Activated naive CD4-positive, alpha-beta T cell treated with anti-CD3 and anti-CD28 coated beads, Interleukin-2, amount 10 ng/mL, durations not matched to agents 7 days and 5 days (primary cell): ENCODE data around the gene TBC1D2B.
A peak's percentile ranks its signal among the peaks of the same experiment; 100 is the strongest.

Source experiments
- CTCF ChIA-PET: fragments of 350-600 bp; sonication (Branson Sonifier 250); formaldehyde crosslinking; loops from one replicate; lab custom pipeline; 2021; ENCODE audit warnings: antibody characterized with exemption; lab: Charles Lee
- DNase-seq: peaks from one replicate; pipeline ENCODE4 v3.0.0-alpha.2; 2020
- H3K27ac Mint-ChIP-seq: one replicate; pipeline ENCODE4 v1.8.0; 2021; ENCODE audit warnings: mild to moderate bottlenecking, moderate library complexity, mixed read lengths
- H3K27me3 Mint-ChIP-seq: one replicate; pipeline ENCODE4 v1.8.0; 2021; ENCODE audit warnings: mild to moderate bottlenecking, mixed read lengths
- H3K36me3 Mint-ChIP-seq: one replicate; pipeline ENCODE4 v1.8.0; 2021; ENCODE audit warnings: mixed read lengths
- H3K4me1 Mint-ChIP-seq: one replicate; pipeline ENCODE4 v1.8.0; 2021; ENCODE audit warnings: mixed read lengths
- H3K4me3 Mint-ChIP-seq: one replicate; pipeline ENCODE4 v1.8.0; 2021; ENCODE audit warnings: mild to moderate bottlenecking, moderate library complexity, mixed read lengths
- H3K9me3 Mint-ChIP-seq: one replicate; pipeline ENCODE4 v1.8.0; 2021; ENCODE audit warnings: mixed read lengths

TBC1D2B gene

DNA sequence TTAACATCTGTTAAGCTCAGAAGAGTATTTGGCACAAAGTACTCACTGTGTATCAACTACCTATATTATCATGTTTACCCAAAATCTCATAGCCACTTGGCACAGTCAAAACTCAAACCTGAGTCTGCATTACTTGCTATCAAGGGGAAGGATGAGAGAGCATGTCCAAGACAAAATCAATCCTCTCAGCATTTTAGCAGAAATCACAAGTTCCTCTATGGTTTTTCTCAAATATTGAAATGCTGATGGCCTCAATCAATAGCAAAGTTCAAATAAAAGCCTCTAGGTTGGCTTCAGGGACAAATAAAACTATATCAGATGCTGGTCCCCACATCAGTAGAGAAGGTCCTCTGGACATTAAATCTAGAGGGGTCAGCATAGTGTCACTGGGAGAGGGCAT lies 14.3 kb downstream of the TBC1D2B start:
- no peak for DNase-seq
- Mint-ChIP-seq H3K9me3 (no peaks in the 10 kb centered on the region), H3K36me3 (peaks cover 22% of the 10 kb centered on the region), H3K27me3 (no peaks in the 10 kb centered on the region), H3K4me3 (no peak overlapping the region), H3K27ac (no peak overlapping the region), H3K4me1 (peaks cover 24% of the 10 kb centered on the region)
- CTCF ChIA-PET, result interaction anchor here (0.7 to 2.0 kb wide), 8 partner anchors 9 to 153 kb away, joined by 3 to 15 read pairs (median 4); no protein-coding TSS in a partner anchor

DNA sequence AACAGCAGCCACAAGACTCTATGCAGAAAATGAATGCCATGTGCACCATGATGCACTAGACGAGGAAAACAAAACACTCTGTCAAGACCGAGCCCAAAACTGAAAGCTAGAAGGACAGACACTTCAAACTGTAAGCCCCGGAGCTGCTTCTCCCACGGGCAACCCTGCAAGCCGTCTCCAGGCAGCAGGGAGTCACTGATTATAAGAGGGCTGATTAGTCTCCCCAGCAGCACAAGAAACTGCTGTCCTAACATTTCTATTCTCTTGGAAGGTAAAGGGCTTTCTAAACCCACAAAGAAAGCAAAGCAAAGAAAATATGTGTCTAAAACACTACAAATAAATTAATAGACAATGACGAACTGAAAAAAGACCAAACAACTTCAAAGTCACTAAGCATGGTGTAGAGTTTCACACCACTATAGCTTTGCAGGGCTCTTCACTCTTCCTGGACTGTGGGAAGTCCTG lies 15.5 kb downstream of the TBC1D2B start:
- no peaks in the 10 kb centered on the region for H3K27me3 Mint-ChIP-seq
- peak overlapping the region; percentile 95 for H3K27ac Mint-ChIP-seq
- peaks cover 20% of the 10 kb centered on the region for H3K36me3 Mint-ChIP-seq
- peaks cover 36% of the 10 kb centered on the region for H3K4me1 Mint-ChIP-seq
- no peaks in the 10 kb centered on the region for H3K9me3 Mint-ChIP-seq
- peak overlapping the region; percentile 60 for H3K4me3 Mint-ChIP-seq
- DNase-seq, result peak; percentile 68
- CTCF ChIA-PET, result interaction anchor here (0.9 to 2.0 kb wide), 7 partner anchors 9 to 103 kb away, joined by 3 to 15 read pairs (median 4); partner anchors contain the start of gene TBC1D2B

DNA sequence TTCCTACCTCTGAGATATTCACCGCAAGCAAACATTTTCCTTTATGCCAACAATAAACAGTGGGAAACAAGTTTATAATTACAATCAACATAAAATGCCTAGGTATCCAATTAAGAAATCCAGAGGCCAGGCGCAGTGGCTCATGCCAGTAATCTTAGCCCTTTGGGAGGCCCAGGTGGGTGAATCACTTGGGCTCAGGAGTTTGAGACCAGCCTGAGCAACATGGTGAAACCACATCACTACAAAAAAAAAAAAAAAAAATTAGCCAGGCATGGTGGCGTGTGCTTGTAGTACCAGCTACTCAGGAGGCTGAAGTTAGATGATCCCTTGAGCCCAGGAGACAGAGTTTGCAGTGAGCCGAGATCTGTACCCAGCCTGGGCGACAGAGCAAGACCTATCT lies 17.3 kb downstream of the TBC1D2B start:
- Mint-ChIP-seq H3K4me1 (peaks cover 54% of the 10 kb centered on the region), H3K4me3 (no peak overlapping the region)

DNA sequence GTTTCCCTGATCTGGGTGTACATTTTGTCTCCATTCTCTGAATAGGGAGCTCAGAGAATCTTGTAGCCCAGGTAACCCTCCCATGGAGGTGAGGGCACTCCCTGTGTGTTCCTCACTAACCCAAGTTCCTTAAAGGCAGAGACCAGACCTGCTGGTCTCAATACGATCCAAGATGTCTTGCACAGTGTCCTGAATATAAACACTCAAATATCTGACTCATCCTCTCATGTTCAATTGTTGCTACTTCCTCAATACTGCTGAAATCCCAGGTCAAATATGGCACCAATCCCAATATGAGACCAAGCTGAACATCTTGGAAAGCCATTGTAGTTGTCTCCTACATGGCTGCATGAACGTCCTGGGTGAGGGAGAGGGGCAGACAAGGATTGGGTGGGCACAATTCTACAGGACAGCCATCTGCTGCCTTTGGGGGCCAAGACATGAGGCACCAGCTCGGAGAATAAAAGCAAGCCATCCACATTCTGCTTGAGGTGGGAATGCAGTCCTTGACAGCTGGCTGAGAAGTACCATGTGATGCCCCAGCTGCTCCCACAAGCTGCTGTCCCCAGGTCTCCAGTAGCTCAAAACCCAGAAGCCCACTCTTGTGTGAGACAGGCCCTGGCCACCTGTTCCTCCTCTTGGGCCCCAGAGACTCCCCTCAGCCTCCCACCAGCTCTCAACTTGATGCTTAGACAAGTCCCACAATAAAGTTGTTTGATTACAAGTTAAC lies 18.2 kb downstream of the TBC1D2B start:
- H3K9me3 Mint-ChIP-seq, result no peaks in the 10 kb centered on the region
- no peak overlapping the region for H3K4me3 Mint-ChIP-seq
- CTCF ChIA-PET, result interaction anchor here (1.3 to 1.8 kb wide), 3 partner anchors 9 to 49 kb away, joined by 5 to 9 read pairs (median 7); no protein-coding TSS in a partner anchor
- no peak for DNase-seq
- peaks cover 63% of the 10 kb centered on the region for H3K4me1 Mint-ChIP-seq
- H3K36me3 Mint-ChIP-seq, result peaks cover 14% of the 10 kb centered on the region
- no peaks in the 10 kb centered on the region for H3K27me3 Mint-ChIP-seq
- H3K27ac Mint-ChIP-seq, result peak overlapping the region; percentile 55

More for the DNA sequence above, 17.3 kb downstream of the TBC1D2B start:
- Mint-ChIP-seq H3K36me3 (peaks cover 12% of the 10 kb centered on the region), H3K27ac (peak overlapping the region; percentile 29), H3K27me3 (no peaks in the 10 kb centered on the region), H3K9me3 (no peaks in the 10 kb centered on the region)
- no peak for DNase-seq
- CTCF ChIA-PET, result interaction anchor here (1.3 to 1.8 kb wide), 2 partner anchors 8 to 48 kb away, joined by 4 to 5 read pairs; no protein-coding TSS in a partner anchor

- Mint-ChIP-seq H3K27me3 (no peaks in the 10 kb centered on the region), H3K4me1 (peaks cover 67% of the 10 kb centered on the region), H3K27ac (no peak overlapping the region), H3K4me3 (no peak overlapping the region), H3K9me3 (no peaks in the 10 kb centered on the region), H3K36me3 (peaks cover 20% of the 10 kb centered on the region)
- CTCF ChIA-PET, result interaction anchor here (1.3 to 1.8 kb wide), 3 partner anchors 8 to 50 kb away, joined by 5 to 9 read pairs (median 7); no protein-coding TSS in a partner anchor
- no peak for DNase-seq
Observed at GRCh38 chr15:78058401-78058935, 19.0 kb downstream of the TBC1D2B start.

DNA sequence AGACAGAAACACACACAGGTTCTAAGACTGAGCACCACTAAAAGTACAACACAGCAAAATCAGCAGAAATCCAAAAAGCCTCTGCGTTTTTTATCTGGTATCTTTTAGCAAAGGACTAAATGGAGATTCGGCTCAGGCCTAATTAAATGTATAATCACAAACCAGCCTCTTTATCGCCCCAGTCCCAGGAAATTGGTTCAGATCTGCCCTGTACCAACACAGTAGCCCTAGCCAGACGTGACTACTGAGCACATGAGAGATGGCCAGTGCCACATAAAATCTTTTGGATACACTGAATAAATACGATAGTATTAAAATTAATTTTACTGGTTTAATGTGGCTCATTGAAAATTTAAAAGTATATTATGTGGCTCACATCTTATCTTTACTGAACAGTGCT lies 19.7 kb downstream of the TBC1D2B start:
- Mint-ChIP-seq H3K36me3 (peaks cover 25% of the 10 kb centered on the region), H3K4me3 (no peak overlapping the region), H3K27me3 (no peaks in the 10 kb centered on the region), H3K4me1 (peaks cover 70% of the 10 kb centered on the region), H3K9me3 (no peaks in the 10 kb centered on the region), H3K27ac (no peak overlapping the region)
- CTCF ChIA-PET, result no interaction called here
- no peak for DNase-seq

- Mint-ChIP-seq H3K4me3 (peak overlapping the region; percentile 26), H3K9me3 (no peaks in the 10 kb centered on the region), H3K36me3 (peaks cover 35% of the 10 kb centered on the region), H3K27me3 (no peaks in the 10 kb centered on the region), H3K4me1 (peaks cover 80% of the 10 kb centered on the region), H3K27ac (peak overlapping the region; percentile 65)
- CTCF ChIA-PET, result interaction anchor here (0.6 to 1.4 kb wide), 5 partner anchors 11 to 620 kb away, joined by 3 to 6 read pairs (median 3); no protein-coding TSS in a partner anchor
- DNase-seq, result no peak
Observed at GRCh38 chr15:78056714-78057269, 20.7 kb downstream of the TBC1D2B start.

GRCh38 chr15:78055919-78056713 lies 21.4 kb downstream of the TBC1D2B start:
- no peaks in the 10 kb centered on the region for H3K27me3 Mint-ChIP-seq
- peak overlapping the region; percentile 65 for H3K27ac Mint-ChIP-seq
- H3K4me1 Mint-ChIP-seq, result peaks cover 87% of the 10 kb centered on the region
- no peaks in the 10 kb centered on the region for H3K9me3 Mint-ChIP-seq
- DNase-seq, result no peak
- H3K4me3 Mint-ChIP-seq, result peak overlapping the region; percentile 7
- CTCF ChIA-PET, result interaction anchor here (1.0 to 1.4 kb wide), 4 partner anchors 11 to 53 kb away, joined by 3 to 6 read pairs (median 4); no protein-coding TSS in a partner anchor
- H3K36me3 Mint-ChIP-seq, result peaks cover 37% of the 10 kb centered on the region

GRCh38 chr15:78054966-78055365 lies 22.5 kb downstream of the TBC1D2B start:
- no peak overlapping the region for H3K4me3 Mint-ChIP-seq
- no peak for DNase-seq
- CTCF ChIA-PET, result interaction anchor here (9.3 kb wide), 1 partner anchor 15 kb away, joined by 69 read pairs; no protein-coding TSS in a partner anchor

GRCh38 chr15:78054518-78054917 lies 23.0 kb downstream of the TBC1D2B start:
- DNase-seq, result no peak
- no peaks in the 10 kb centered on the region for H3K9me3 Mint-ChIP-seq
- no peak overlapping the region for H3K27ac Mint-ChIP-seq
- no peaks in the 10 kb centered on the region for H3K27me3 Mint-ChIP-seq
- peaks cover 44% of the 10 kb centered on the region for H3K36me3 Mint-ChIP-seq
- H3K4me3 Mint-ChIP-seq, result no peak overlapping the region
- CTCF ChIA-PET, result interaction anchor here (1.0 to 9.3 kb wide), 3 partner anchors 8 to 54 kb away, joined by 3 to 69 read pairs (median 35); no protein-coding TSS in a partner anchor
- H3K4me1 Mint-ChIP-seq, result peaks cover 92% of the 10 kb centered on the region

More at GRCh38 chr15:78054966-78055365, 22.5 kb downstream of the TBC1D2B start:
- H3K27me3 Mint-ChIP-seq, result no peaks in the 10 kb centered on the region
- peaks cover 41% of the 10 kb centered on the region for H3K36me3 Mint-ChIP-seq
- no peaks in the 10 kb centered on the region for H3K9me3 Mint-ChIP-seq
- H3K27ac Mint-ChIP-seq, result peak overlapping the region; percentile 28
- H3K4me1 Mint-ChIP-seq, result peaks cover 92% of the 10 kb centered on the region

- Mint-ChIP-seq H3K36me3 (peaks cover 44% of the 10 kb centered on the region), H3K4me1 (peaks cover 92% of the 10 kb centered on the region), H3K27me3 (no peaks in the 10 kb centered on the region), H3K27ac (peak overlapping the region; percentile 93), H3K4me3 (no peak overlapping the region), H3K9me3 (no peaks in the 10 kb centered on the region)
- DNase-seq, result no peak
- CTCF ChIA-PET, result interaction anchor here (0.8 to 9.3 kb wide), 4 partner anchors 10 to 56 kb away, joined by 5 to 69 read pairs (median 25); no protein-coding TSS in a partner anchor
Observed at GRCh38 chr15:78052545-78052944, 25.0 kb downstream of the TBC1D2B start.

- peaks cover 47% of the 10 kb centered on the region for H3K36me3 Mint-ChIP-seq
- CTCF ChIA-PET, result interaction anchor here (0.8 to 9.3 kb wide), 6 partner anchors 10 to 56 kb away, joined by 3 to 69 read pairs (median 15); no protein-coding TSS in a partner anchor
- DNase-seq, result no peak
- H3K27ac Mint-ChIP-seq, result peak overlapping the region; percentile 93
- H3K4me1 Mint-ChIP-seq, result peaks cover 92% of the 10 kb centered on the region
- H3K27me3 Mint-ChIP-seq, result no peaks in the 10 kb centered on the region
- H3K4me3 Mint-ChIP-seq, result no peak overlapping the region
- no peaks in the 10 kb centered on the region for H3K9me3 Mint-ChIP-seq
Observed at GRCh38 chr15:78052001-78052401, 25.5 kb downstream of the TBC1D2B start.

- H3K27ac Mint-ChIP-seq, result peak overlapping the region; percentile 93
- H3K4me3 Mint-ChIP-seq, result no peak overlapping the region
- CTCF ChIA-PET, result interaction anchor here (0.7 to 9.3 kb wide), 6 partner anchors 10 to 56 kb away, joined by 3 to 69 read pairs (median 15); no protein-coding TSS in a partner anchor
Observed at GRCh38 chr15:78051596-78051995, 25.9 kb downstream of the TBC1D2B start.

More at GRCh38 chr15:78051596-78051995, 25.9 kb downstream of the TBC1D2B start:
- no peak for DNase-seq
- no peaks in the 10 kb centered on the region for H3K27me3 Mint-ChIP-seq
- peaks cover 51% of the 10 kb centered on the region for H3K36me3 Mint-ChIP-seq
- no peaks in the 10 kb centered on the region for H3K9me3 Mint-ChIP-seq
- peaks cover 92% of the 10 kb centered on the region for H3K4me1 Mint-ChIP-seq
